GM12891 (cell line): ENCODE results near the gene NR2C2.

Experiments
- DNase-seq: peaks from one replicate; pipeline ENCODE4 v3.0.0; 2011; ENCODE audit warnings: low spot score; ENCODE audit not compliant: insufficient read length
- FAIRE-seq: peaks from 2 replicates; lab custom pipeline; 2011; peaks lifted over from hg19 to GRCh38; lab: Jason Lieb, UNC
- PAX5 ChIP-seq: IDR thresholded peaks from 2 replicates; pipeline ENCODE4 v1.6.1; 2011; ENCODE audit warnings: low read length, moderate library complexity, mild to moderate bottlenecking; ENCODE audit not compliant: insufficient read depth, severe bottlenecking
- POLR2A ChIP-seq: IDR thresholded peaks from 2 replicates; pipeline ENCODE4 v1.6.1; 2011; ENCODE audit warnings: low read depth, low read length, control low read depth
- POLR2AphosphoS5 ChIP-seq: IDR thresholded peaks from 2 replicates; pipeline ENCODE4 v1.6.1; 2011; ENCODE audit warnings: low read depth, low read length, control low read depth
- POU2F2 ChIP-seq: IDR thresholded peaks from 2 replicates; pipeline ENCODE4 v1.6.1; 2011; ENCODE audit warnings: low read depth, mild to moderate bottlenecking, control low read depth, low read length, moderate library complexity
- SPI1 ChIP-seq: IDR thresholded peaks from 2 replicates; pipeline ENCODE4 v1.6.1; 2011; ENCODE audit warnings: low read depth, low read length, control low read depth
- TAF1 ChIP-seq: IDR thresholded peaks from 2 replicates; pipeline ENCODE4 v1.6.1; 2011; ENCODE audit warnings: low read depth, low read length, control low read depth

The NR2C2 gene

DNA sequence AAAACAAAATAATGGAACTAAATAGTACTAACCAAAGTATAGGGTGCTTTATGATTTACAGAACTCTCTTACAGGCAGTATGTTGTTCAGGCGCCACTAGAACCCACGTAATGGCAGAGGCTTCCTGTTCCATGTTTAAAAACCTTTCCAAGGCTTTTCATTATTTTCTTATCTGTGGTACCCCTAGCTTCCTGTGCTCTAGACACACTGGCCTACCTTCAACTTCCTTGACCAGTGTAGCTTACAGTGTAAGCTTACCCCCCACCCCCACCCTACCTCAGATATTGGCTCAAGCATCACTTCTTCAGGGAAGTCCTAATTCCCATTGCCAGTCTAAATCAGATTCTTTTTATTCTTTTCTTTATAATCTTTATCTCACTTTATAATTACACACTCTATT, 2.9 kb downstream of the NR2C2 start:
- FAIRE-seq (no peak), DNase-seq (no peak)
- TF ChIP-seq POU2F2 (no peak), POLR2AphosphoS5 (no peak), PAX5 (no peak), TAF1 (no peak), SPI1 (no peak), POLR2A (no peak)

DNA sequence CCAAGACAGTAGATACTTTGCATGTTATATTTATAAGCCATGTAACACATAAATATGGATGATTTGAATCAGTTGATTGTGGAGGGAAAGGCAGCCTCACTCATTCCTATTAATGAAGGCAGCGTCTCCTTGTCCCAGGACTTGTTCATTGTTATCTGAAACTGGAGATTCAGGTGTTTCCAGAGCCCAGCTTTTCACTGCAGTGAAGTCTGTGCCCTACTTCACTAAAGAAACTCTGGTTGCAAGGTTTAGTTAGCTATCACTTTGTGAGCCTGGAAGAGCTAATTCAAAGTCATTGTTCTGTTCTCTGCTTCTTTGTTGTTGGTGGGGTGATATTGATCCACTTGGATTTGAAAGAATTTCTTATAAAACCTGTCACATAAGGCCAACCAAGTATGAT, 9.8 kb downstream of the NR2C2 start:
- DNase-seq (no peak), FAIRE-seq (peak; percentile 48)
- TF ChIP-seq POU2F2 (no peak), POLR2AphosphoS5 (no peak), SPI1 (no peak), POLR2A (no peak), PAX5 (no peak), TAF1 (no peak)

DNA sequence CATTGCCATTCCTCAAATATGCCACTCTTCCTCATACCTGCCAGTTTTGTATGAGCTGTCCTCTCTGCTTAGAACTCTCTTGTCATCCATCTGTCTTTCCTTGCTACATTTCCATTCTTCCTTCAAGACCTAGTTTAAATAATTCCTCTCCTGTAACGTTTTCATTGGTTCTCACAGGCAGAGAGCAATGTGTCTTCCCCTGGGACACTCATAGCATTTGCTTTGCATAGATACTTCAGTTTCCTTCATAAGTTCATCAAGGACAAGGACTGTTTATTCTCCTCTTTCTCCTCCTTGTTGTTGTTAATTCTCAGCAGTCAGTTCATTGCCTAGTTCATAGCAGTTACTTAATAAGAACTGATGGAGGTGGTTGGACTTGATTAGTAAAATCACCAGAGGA, 10.5 kb downstream of the NR2C2 start:
- FAIRE-seq (peak; percentile 82), DNase-seq (no peak)

DNA sequence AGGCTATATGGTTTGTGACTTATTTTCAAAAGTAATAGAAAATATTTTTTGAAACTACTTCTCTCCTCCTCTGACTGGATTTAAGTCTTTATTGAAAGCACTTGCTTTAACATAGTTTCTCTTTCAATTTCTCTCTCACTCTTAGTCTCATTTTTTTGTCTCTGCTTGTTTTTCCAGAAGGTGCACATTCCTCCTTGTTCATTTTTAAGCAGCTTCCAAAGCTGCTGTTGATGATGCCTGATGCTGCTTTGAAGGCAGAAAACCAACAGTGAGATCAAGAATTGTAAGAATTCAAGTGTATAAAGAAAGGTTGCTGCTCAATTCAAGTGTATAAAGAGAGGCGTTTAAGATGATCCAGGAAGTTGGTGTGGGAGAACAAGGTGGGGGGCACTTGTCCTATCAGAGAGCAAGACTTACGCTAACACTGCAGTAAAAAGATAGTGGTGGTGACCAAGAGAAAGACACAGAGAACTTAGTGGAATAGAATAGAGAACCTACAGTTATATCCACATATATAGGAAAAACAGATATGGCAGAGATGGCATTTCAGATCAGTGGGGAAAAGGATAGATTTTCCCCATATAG, 12.1 kb downstream of the NR2C2 start:
- DNase-seq = no peak
- TF ChIP-seq SPI1 = no peak
- no peak for TF ChIP-seq TAF1
- TF ChIP-seq PAX5 = no peak
- TF ChIP-seq POLR2AphosphoS5 = no peak
- TF ChIP-seq POLR2A = no peak
- TF ChIP-seq POU2F2 = no peak
- peak; percentile 69 for FAIRE-seq

More for the DNA sequence above, 10.5 kb downstream of the NR2C2 start:
- no peak for TF ChIP-seq SPI1
- no peak for TF ChIP-seq PAX5
- no peak for TF ChIP-seq POLR2AphosphoS5
- TF ChIP-seq TAF1 = no peak
- no peak for TF ChIP-seq POLR2A
- no peak for TF ChIP-seq POU2F2

DNA sequence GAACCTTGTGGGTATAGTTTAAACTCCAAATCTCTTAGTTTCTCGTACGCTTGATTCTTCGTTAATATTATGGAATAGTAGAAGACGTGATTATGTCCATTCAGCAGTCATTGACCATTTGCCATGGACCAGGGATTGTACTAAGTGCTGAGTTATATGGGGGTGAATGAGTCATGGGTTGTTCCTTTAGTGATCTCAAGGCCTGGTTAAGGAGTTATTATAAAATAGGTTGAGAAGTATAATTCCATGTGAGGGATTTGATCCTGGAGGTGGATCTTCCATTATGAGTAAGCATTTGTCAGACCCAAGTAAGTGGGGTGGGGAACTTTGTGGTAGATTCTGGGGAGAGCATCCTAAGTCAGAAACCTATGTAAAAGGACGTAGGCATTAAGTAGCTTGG, 15.4 kb downstream of the NR2C2 start:
- FAIRE-seq (no peak), DNase-seq (no peak)
- TF ChIP-seq TAF1 = no peak
- TF ChIP-seq POU2F2 = no peak
- TF ChIP-seq PAX5 = no peak
- TF ChIP-seq POLR2AphosphoS5 = no peak
- no peak for TF ChIP-seq POLR2A
- no peak for TF ChIP-seq SPI1

DNA sequence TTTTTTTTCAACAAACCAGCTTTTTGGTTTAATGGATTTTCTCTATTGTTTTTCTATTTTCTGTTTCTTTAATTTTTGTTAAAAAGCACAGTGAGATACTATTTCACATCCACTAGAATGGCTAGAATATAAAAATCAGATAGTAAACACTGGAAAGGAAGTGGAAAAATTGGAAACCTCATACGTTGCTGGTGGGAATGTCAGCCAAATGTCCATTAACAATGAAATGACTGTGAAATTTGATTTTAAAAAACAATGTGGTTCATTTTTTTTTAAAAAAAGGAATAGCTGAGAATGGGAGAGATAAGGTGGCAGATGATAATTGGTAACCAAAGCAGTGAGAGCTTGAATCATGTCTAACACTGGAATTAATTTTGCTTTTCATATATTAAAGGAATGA, 19.9 kb downstream of the NR2C2 start:
- FAIRE-seq = no peak
- no peak for DNase-seq
- TF ChIP-seq PAX5 = no peak
- no peak for TF ChIP-seq POLR2A
- no peak for TF ChIP-seq TAF1
- no peak for TF ChIP-seq POU2F2
- no peak for TF ChIP-seq SPI1
- no peak for TF ChIP-seq POLR2AphosphoS5

DNA sequence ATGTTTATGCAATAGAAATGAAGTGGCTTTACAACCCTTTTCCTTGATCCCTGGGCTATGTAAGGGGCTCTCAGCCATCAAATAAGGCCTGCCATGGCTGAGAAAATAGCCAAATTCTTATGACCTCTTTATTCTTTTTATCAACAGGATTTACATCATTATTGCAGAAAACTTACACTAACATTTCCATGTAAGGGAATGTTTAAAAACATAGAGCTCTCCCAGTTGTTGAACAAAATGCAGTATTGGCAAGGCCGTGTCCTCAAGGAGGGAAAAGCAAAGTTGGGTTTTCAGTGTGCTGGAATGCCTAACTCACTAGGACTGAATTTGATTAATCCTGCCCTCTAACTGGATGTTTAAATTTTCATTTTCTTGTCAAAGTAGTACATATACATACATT, 22.3 kb downstream of the NR2C2 start:
- no peak for TF ChIP-seq PAX5
- no peak for TF ChIP-seq POU2F2
- no peak for TF ChIP-seq POLR2AphosphoS5
- no peak for TF ChIP-seq SPI1
- TF ChIP-seq TAF1 = no peak
- no peak for TF ChIP-seq POLR2A
- FAIRE-seq = no peak

DNA sequence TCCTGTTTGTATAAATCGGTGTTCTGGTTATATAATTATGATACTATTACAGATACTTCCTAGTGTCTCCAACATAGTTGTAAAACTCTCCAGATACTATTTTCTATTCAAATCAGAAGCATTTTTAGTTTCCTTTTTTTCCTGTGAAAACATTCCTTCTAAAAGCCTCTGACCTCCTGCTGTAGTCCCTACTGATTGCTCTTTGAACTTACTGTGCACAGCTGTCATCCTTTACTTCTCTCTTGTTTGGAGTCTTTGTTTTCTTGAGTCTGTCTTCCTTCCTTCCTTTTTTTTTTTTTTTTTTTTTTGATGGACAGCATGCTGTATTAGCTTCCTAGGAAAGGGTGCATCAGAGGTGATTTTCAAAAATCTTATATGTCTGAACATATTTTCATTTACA, 28.9 kb downstream of the NR2C2 start:
- no peak for DNase-seq
- TF ChIP-seq TAF1 (no peak), SPI1 (no peak), POLR2AphosphoS5 (no peak), POLR2A (no peak), POU2F2 (no peak), PAX5 (no peak)
- no peak for FAIRE-seq

More for the DNA sequence above, 22.3 kb downstream of the NR2C2 start:
- DNase-seq = no peak

DNA sequence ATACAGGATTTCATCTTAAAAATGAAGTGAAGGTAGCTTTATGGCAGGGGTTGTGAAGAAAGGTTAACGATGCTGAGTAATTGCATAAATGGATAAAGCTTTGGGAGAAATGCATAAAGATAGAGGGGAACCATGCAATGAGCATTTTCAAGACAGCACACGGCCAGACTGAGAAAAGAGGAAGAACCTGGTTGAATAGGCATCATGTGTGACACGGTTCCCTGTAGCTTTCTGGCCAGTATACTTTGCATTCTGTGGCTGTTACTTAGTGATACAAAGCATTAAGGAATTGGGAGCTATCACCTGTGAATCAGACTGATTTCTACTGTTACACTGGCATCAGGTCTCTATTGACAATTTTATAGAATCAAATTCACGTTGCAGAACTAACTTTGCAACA, 33.3 kb downstream of the NR2C2 start:
- TF ChIP-seq POLR2AphosphoS5 (no peak), PAX5 (no peak), POU2F2 (no peak), SPI1 (peak; percentile 63), TAF1 (no peak)
- FAIRE-seq (peak; percentile 81), DNase-seq (no peak)

DNA sequence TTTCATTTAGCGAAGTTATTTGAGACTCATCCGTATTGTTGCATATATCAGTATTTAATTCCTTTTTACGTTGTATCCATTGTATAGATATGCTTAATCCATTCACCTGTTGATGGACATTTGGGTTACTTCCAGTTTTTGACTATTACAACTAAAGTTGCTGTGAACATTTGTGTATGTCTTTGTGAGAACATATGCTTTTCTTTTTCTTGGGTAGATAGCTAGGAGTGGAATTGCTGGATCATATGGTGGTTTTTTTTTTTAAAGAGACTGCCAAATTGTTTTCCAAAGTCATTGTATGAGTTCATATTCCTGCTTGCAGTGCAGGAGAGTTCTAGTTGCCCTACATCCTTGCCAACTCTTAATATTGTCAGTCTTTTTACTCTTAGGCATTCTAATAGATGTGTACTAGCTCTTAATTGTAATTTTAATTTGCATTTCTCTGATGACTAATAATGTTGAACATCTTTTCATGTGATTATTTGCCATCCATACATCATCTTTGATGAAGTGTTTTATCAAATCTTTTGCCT, 37.3 kb downstream of the NR2C2 start:
- FAIRE-seq = no peak
- TF ChIP-seq POLR2A (no peak), POU2F2 (no peak), POLR2AphosphoS5 (no peak)
- DNase-seq = no peak
